ACHN (cell line): Measurements from ENCODE around the gene ATAD3B.

Experiments used
- DNase-seq: peaks from one replicate; pipeline ENCODE4 v3.0.0-alpha.2; 2015
- in situ Hi-C: cut with HindIII; loops from 2 replicates; pipeline ENCODE4 v1.10.0; 2017; ENCODE audit warnings: low sequenced_read_pairs, low pct_ligation_motif_present, low pct_unique_long_range_greater_than_20kb

ATAD3B gene

GRCh38 chr1:1432274-1432950 lies 39.2 kb upstream of the ATAD3B start:
- in situ Hi-C loops, result no loop called here
- no peak for DNase-seq

- DNase-seq, result no peak
- in situ Hi-C loops, result no loop called here
These were observed 38.4 kb upstream of the ATAD3B start for GRCh38 chr1:1432951-1433803.

- in situ Hi-C loops, result no loop called here
- no peak for DNase-seq
These were observed 37.8 kb upstream of the ATAD3B start for GRCh38 chr1:1433804-1434130.

GRCh38 chr1:1434131-1434823 lies 37.3 kb upstream of the ATAD3B start:
- no peak for DNase-seq
- in situ Hi-C loops, result no loop called here

GRCh38 chr1:1434824-1435105 lies 36.8 kb upstream of the ATAD3B start:
- in situ Hi-C loops, result no loop called here
- DNase-seq, result no peak

- peak; percentile 38 for DNase-seq
- in situ Hi-C loops, result no loop called here
These were observed 36.3 kb upstream of the ATAD3B start, which contains the start of gene VWA1 for GRCh38 chr1:1435106-1435903. Gene VWA1 (plus strand): TSS chr1:1435690. CDS start chr1:1435749, 59 bp downstream.

GRCh38 chr1:1435911-1436629 lies 35.5 kb upstream of the ATAD3B start:
- no peak for DNase-seq
- in situ Hi-C loops, result no loop called here

GRCh38 chr1:1436630-1437032 lies 34.9 kb upstream of the ATAD3B start:
- in situ Hi-C loops, result no loop called here
- no peak for DNase-seq

DNA sequence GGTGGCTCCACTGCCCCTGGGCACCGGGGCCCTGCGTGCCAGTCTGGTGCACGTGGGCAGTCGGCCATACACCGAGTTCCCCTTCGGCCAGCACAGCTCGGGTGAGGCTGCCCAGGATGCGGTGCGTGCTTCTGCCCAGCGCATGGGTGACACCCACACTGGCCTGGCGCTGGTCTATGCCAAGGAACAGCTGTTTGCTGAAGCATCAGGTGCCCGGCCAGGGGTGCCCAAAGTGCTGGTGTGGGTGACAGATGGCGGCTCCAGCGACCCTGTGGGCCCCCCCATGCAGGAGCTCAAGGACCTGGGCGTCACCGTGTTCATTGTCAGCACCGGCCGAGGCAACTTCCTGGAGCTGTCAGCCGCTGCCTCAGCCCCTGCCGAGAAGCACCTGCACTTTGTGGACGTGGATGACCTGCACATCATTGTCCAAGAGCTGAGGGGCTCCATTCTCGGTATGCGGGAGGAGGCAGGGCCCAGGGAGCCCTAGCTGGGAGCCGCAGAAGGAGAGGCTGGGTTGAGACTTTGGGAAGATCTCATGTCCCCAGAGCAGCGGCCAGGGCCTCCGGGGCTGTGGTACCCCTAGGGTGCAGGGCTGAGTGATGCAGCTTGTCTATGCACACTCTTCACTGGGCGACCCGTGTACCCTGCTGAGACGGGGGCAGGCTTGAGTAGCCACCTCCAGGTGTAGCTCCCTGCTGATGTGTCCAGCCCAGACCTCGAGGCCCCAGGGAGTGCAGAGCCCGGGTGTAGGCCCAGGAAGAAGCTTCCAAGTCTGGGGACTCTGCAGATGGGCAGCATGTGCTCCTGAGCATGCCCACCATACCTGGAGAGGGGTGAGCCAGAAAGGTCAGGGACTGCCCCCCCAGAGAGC lies 34.3 kb upstream of the ATAD3B start:
- in situ Hi-C loops, result no loop called here
- DNase-seq, result no peak

DNA sequence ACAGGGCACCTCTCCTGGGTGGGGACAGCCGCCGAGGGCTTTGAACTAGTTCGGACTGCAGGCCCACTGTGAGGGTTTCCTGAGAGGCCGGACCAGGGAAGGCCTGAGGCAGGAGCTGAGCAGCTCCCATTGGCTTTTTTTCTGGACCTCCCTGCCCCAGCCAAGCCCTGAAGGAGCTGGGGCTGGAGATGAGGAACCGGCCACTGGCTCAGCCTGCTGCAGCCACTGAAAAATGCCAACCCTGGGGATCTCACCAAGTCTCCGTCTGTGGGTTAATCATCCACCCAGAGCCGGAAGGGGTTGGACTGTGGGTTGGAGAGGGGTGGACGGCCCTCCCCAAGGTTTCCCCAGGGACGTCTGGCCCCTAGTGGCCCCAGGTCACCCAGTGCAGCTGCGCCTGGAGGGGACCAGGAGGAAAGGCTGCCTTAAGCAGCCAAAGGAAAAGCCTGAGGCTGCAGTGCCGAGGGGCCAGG lies 33.6 kb upstream of the ATAD3B start:
- DNase-seq, result peak; percentile 86
- in situ Hi-C loops, result no loop called here

GRCh38 chr1:1438531-1439381 lies 32.8 kb upstream of the ATAD3B start:
- DNase-seq, result no peak
- in situ Hi-C loops, result no loop called here

GRCh38 chr1:1439546-1440261 lies 31.9 kb upstream of the ATAD3B start:
- in situ Hi-C loops, result no loop called here
- no peak for DNase-seq

GRCh38 chr1:1440262-1441001 lies 31.1 kb upstream of the ATAD3B start:
- in situ Hi-C loops, result no loop called here
- no peak for DNase-seq

GRCh38 chr1:1441002-1441888 lies 30.3 kb upstream of the ATAD3B start:
- DNase-seq, result peak; percentile 49
- in situ Hi-C loops, result no loop called here
